Spleen (tissue), 11 donors: ENCODE results near the gene DDAH1. TPM values are rescaled to one million over a fixed set of nuclear protein-coding genes. Genes with fewer than 3 reads are reported as not detected.
"Not testable (repeated sequence)": the region's sequence is repeated elsewhere in the genome, so short reads cannot be mapped to it uniquely, and the experiment has no call there.

Experiments
- DNase-seq: peaks from one replicate; pipeline ENCODE4 v3.0.0-alpha.2; 2020
- H3K27ac ChIP-seq, 8 donors: fragments of 200-600 bp; sonication (generic) in 7 of 8; 1 replicate in 4 of 8; 2 replicates in 4 of 8; pipeline versions ENCODE4 v1.5.0 to v1.8.0; 2016 to 2021; ENCODE audit warnings: inconsistent platforms in 4 of 8, mild to moderate bottlenecking in 4 of 8, moderate library complexity in 1 of 8
- H3K27me3 ChIP-seq, 7 donors: fragments of 200-600 bp; sonication (generic) in 6 of 7; replicated peaks in 1 of 7; 1 replicate in 4 of 7; 2 replicates in 3 of 7; pipeline versions ENCODE4 v1.5.0 to v1.8.0; 2016 to 2021; ENCODE audit warnings: inconsistent platforms in 3 of 7, mild to moderate bottlenecking in 1 of 7
- H3K36me3 ChIP-seq, 6 donors: fragments of 200-600 bp; sonication (generic) in 5 of 6; 1 replicate in 4 of 6; 2 replicates in 2 of 6; pipeline versions ENCODE4 v1.5.0 to v1.8.0; 2016 to 2021; ENCODE audit warnings: inconsistent platforms in 2 of 6
- H3K4me1 ChIP-seq, 6 donors: fragments of 200-600 bp; sonication (generic) in 5 of 6; 1 replicate in 3 of 6; 2 replicates in 3 of 6; pipeline versions ENCODE4 v1.5.0 to v1.8.0; 2016 to 2021; ENCODE audit warnings: inconsistent platforms in 3 of 6
- H3K4me3 ChIP-seq, 8 donors: fragments of 200-600 bp; sonication (generic) in 7 of 8; 1 replicate in 4 of 8; 2 replicates in 4 of 8; pipeline versions ENCODE4 v1.5.0 to v1.8.0; 2016 to 2021; ENCODE audit warnings: inconsistent platforms in 4 of 8, mild to moderate bottlenecking in 4 of 8, moderate library complexity in 2 of 8
- H3K9me3 ChIP-seq, 8 donors: fragments of 200-600 bp; sonication (generic) in 7 of 8; 1 replicate in 4 of 8; 2 replicates in 4 of 8; pipeline versions ENCODE4 v1.5.0 to v1.8.0; 2016 to 2021; ENCODE audit warnings: inconsistent platforms in 4 of 8
- CTCF ChIP-seq, 11 experiments: fragments of 200-600 bp in 7 of 11; fragments of 450-650 bp in 4 of 11; sonication (generic) in 4 of 11; IDR thresholded peaks in 8 of 11; conservative IDR thresholded peaks in 3 of 11; 1 replicate in 7 of 11; 2 replicates in 4 of 11; pipeline versions ENCODE4 v1.4.0 to v1.8.0; 2016 to 2021; ENCODE audit warnings: antibody characterized with exemption in 11 of 11, inconsistent platforms in 4 of 11, mild to moderate bottlenecking in 1 of 11
- POLR2A ChIP-seq, 3 donors: fragments of 450-650 bp; IDR thresholded peaks; one replicate each; pipeline ENCODE4 v1.5.1; 2017; ENCODE audit warnings: antibody characterized with exemption in 3 of 3, mild to moderate bottlenecking in 1 of 3
- POLR2AphosphoS5 ChIP-seq, 3 donors: sonication (generic); formaldehyde crosslinking; IDR thresholded peaks; one replicate each; pipeline ENCODE4 v1.5.1; 2017; ENCODE audit warnings: antibody characterized with exemption in 3 of 3
- WGBS, 5 donors: extraction: QIAGEN DNeasy Blood & Tissue Kit in 3 of 5; methylation state at CpG; one replicate each; pipeline versions ENCODE4 v1.1.5 to v1.1.7; 2013 to 2018; 5-methylcytosine and 5-hydroxymethylcytosine counted together
- intact Hi-C: fragments of 100-400 bp; cut with DNase I; formaldehyde crosslinking; loops from one replicate; pipeline ENCODE4 v1.15.0; 2023; ENCODE audit warnings: low total_unique reads
- polyA plus RNA-seq, 3 donors: library from polyadenylated mRNA; stranded (reverse); fragments of 200-250 nt; gene quantifications; one replicate each; pipeline ENCODE4 v1.2.1, GENCODE V29; 2013
- total RNA-seq, 7 donors: library from RNA; depleted of rRNA in 3 of 7; stranded (reverse); fragments of >200 nt in 3 of 7; fragmentation: NEBNext Ultra II Directional in 4 of 7; extraction: Animal tissue kit (Norgen Biotek cat#: 25700) in 4 of 7; gene quantifications; one replicate each; pipeline versions ENCODE4 v1.1.0 to v1.2.1, GENCODE V29; 2016 to 2021
- donor health status: healthy with polysubstance abuse.
- donor health status: DM: no; HTN: no; CAD: no; lungs with moderate emphysema.
- donor health status: DM: no; HTN: no; CAD: no.
- donor health status: Bipolar disorder and iron deficiency.
- donor health status: healthy.
- donor health status: DM: no; HTN: no; CAD: no.
- donor health status: DM: yes; HTN: yes; CAD: no.

The DDAH1 gene
- total and polyA plus RNA-seq, 10 donors = 1.8 to 19.8 (median 13.7) TPM

DNA sequence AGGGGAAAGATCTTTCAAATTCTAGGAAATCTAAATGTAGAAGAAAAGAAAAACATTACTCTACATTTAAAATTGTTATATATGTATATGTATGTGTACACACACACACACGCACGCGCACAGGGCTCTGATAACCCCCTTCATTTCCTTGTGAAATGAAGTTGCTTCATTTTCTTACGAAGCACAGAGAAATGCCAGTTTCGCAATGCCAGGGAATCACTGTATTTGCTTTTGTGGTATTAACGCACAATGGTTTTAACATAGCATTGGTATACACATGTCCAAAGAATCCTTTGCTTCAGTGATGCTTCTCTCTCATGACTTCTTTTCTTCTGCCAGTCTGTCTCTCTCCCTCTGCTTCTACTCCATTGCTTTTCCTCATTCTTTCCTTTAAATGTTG lies 8.4 kb upstream of the DDAH1 start:
- Histone ChIP-seq H3K27me3 (no peaks in the 10 kb centered on the region), H3K27ac (no peak overlapping the region), H3K4me1 (no peaks in the 10 kb centered on the region), H3K4me3 (no peak overlapping the region), H3K36me3 (no peaks in the 10 kb centered on the region), H3K9me3 (no peaks in the 10 kb centered on the region)
- no peak for DNase-seq
- no peak for TF ChIP-seq POLR2A (IDR thresholded peaks at IDR 0.05)
- TF ChIP-seq CTCF (IDR thresholded peaks at IDR 0.05 in 8 of 11, conservative IDR thresholded peaks at IDR 0.05 in 3 of 11) = no peak
- no peak for TF ChIP-seq POLR2AphosphoS5 (IDR thresholded peaks at IDR 0.05)
- 49 to 79% (median 69%) methylated on average over 6 of the region's 6 CpGs for WGBS, 5 donors
- intact Hi-C loops = no loop called here

DNA sequence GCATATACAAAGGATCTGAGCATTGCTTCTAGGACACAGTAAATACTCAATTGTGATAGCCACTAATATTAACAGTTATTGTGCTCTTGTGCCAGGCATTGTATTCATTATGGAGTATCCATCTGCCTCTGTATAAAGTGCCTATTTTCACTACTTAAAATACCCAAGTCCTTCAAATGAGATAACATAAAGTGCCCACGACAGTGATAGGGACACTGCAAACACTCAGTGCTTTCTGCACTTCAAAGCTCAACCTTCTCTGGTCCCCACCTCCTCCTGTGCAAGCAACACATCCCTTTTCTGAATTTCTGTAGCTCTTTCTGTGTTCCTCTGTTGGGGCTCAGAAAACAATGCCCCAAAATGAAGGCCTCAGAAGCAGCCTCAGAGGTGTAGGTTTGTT lies 6.6 kb upstream of the DDAH1 start:
- no peak overlapping the region for H3K4me3 ChIP-seq
- H3K9me3 ChIP-seq = no peaks in the 10 kb centered on the region
- no peak for DNase-seq
- H3K27ac ChIP-seq = no peak overlapping the region
- peaks cover 0 to 3% (median 0%) of the 10 kb centered on the region in 7 donors for H3K27me3 ChIP-seq
- intact Hi-C loops = no loop called here
- TF ChIP-seq CTCF (IDR thresholded peaks at IDR 0.05 in 8 of 11, conservative IDR thresholded peaks at IDR 0.05 in 3 of 11) = no peak
- TF ChIP-seq POLR2A (IDR thresholded peaks at IDR 0.05) = no peak
- no peak for TF ChIP-seq POLR2AphosphoS5 (IDR thresholded peaks at IDR 0.05)
- H3K4me1 ChIP-seq = no peaks in the 10 kb centered on the region
- no peaks in the 10 kb centered on the region for H3K36me3 ChIP-seq
- WGBS, 5 donors = 59 to 84% (median 70%) methylated on average over 1 of the region's 1 CpG

DNA sequence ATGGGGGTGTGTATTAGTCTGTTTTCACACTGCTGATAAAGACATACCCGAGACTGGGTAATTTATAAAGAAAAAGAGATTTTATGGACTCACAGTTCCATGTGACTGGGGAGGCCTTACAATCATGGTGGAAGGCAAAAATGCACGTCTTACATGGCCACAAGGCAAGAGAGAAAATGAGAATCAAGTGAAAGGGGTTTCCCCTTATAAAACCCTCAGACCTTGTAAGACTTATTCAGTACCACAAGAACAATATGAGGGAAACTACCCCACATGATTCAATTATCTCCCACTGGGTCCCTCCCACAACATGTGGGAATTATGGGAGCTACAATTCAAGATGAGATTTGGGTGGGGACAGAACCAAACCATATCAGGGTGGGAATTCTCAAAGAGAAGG lies 5.2 kb upstream of the DDAH1 start:
- DNase-seq = not testable (repeated sequence)

GRCh38 chr1:85467929-85468540 lies 3.1 kb upstream of the DDAH1 start:
- peaks cover 0 to 27% (median 8%) of the 10 kb centered on the region in 6 donors for H3K4me1 ChIP-seq
- TF ChIP-seq POLR2A (IDR thresholded peaks at IDR 0.05) = no peak
- TF ChIP-seq CTCF (IDR thresholded peaks at IDR 0.05 in 8 of 11, conservative IDR thresholded peaks at IDR 0.05 in 3 of 11) = no peak
- no peaks in the 10 kb centered on the region for H3K9me3 ChIP-seq
- H3K36me3 ChIP-seq = no peaks in the 10 kb centered on the region
- 91 to 99% (median 94%) methylated on average over 3 of the region's 3 CpGs for WGBS, 5 donors
- peaks cover 0 to 37% (median 19%) of the 10 kb centered on the region in 7 donors for H3K27me3 ChIP-seq
- no peak overlapping the region for H3K4me3 ChIP-seq
- intact Hi-C loops = no loop called here
- no peak for DNase-seq
- H3K27ac ChIP-seq = no peak overlapping the region

More for the DNA sequence above, 5.2 kb upstream of the DDAH1 start:
- 67 to 86% (median 85%) methylated on average over 2 of the region's 2 CpGs for WGBS, 5 donors
- H3K4me1 ChIP-seq, intact Hi-C loops, H3K4me3 ChIP-seq, H3K27ac ChIP-seq, H3K36me3 ChIP-seq, H3K9me3 ChIP-seq: not testable (repeated sequence)
- peaks cover 0 to 16% (median 3%) of the 10 kb centered on the region in 7 donors for H3K27me3 ChIP-seq
